Vagina (tissue), 2 donors: ENCODE data around the gene KCNN3. TPM values are rescaled to one million over a fixed set of nuclear protein-coding genes. Genes with fewer than 3 reads are reported as not detected.

Source experiments
- DNase-seq, 2 donors: peaks; one replicate each; pipeline ENCODE4 v3.0.0-alpha.2; 2017; ENCODE audit errors: extremely low spot score in 2 of 2
- H3K27ac ChIP-seq: fragments of 200-600 bp; sonication (generic); one replicate; pipeline ENCODE4 v1.5.1; 2019
- H3K27me3 ChIP-seq: fragments of 200-600 bp; sonication (generic); one replicate; pipeline ENCODE4 v1.5.1; 2019
- H3K36me3 ChIP-seq, 2 donors: fragments of 200-600 bp; sonication (generic); one replicate each; pipeline ENCODE4 v1.5.1; 2017 to 2019
- H3K4me1 ChIP-seq: fragments of 200-600 bp; sonication (generic); one replicate; pipeline ENCODE4 v1.5.1; 2019
- H3K4me3 ChIP-seq, 2 donors: fragments of 200-600 bp; sonication (generic); 1 replicate in 1 of 2; 2 replicates in 1 of 2; pipeline ENCODE4 v1.5.1; 2016 to 2019
- H3K9me3 ChIP-seq: fragments of 200-600 bp; sonication (generic); one replicate; pipeline ENCODE4 v1.5.1; 2019
- CTCF ChIP-seq, 3 experiments: fragments of 450-650 bp in 2 of 3; fragments of 200-600 bp in 1 of 3; sonication (generic) in 1 of 3; IDR thresholded peaks; one replicate each; pipeline ENCODE4 v1.5.1; 2017 to 2019; ENCODE audit warnings: antibody characterized with exemption in 3 of 3, mild to moderate bottlenecking in 2 of 3, moderate library complexity in 2 of 3
- POLR2A ChIP-seq, 2 donors: fragments of 450-650 bp; IDR thresholded peaks; one replicate each; pipeline ENCODE4 v1.6.1; 2017; ENCODE audit warnings: antibody characterized with exemption in 2 of 2, mild to moderate bottlenecking in 2 of 2, moderate library complexity in 2 of 2
- POLR2AphosphoS5 ChIP-seq, 2 donors: sonication (generic); formaldehyde crosslinking; IDR thresholded peaks; one replicate each; pipeline ENCODE4 v1.9.0; 2017; ENCODE audit warnings: antibody characterized with exemption in 2 of 2, mild to moderate bottlenecking in 2 of 2, low read depth in 1 of 2; ENCODE audit not compliant: insufficient read depth in 1 of 2
- intact Hi-C: fragments of 100-400 bp; cut with DNase I; formaldehyde crosslinking; loops from one replicate; pipeline ENCODE4 v1.15.1; 2023
- total RNA-seq: library from RNA; depleted of rRNA; stranded (reverse); fragments of >200 nt; gene quantifications from one replicate; pipeline ENCODE4 v1.2.3, GENCODE V29; 2016

KCNN3 gene
- total RNA-seq, 1 donor from 2014 or later: 7.4 TPM

GRCh38 chr1:154719586-154720327 lies 150.3 kb downstream of the KCNN3 start:
- Histone ChIP-seq H3K4me3 (no peak overlapping the region), H3K9me3 (no peaks in the 10 kb centered on the region), H3K27me3 (no peaks in the 10 kb centered on the region), H3K4me1 (no peaks in the 10 kb centered on the region), H3K36me3 (no peaks in the 10 kb centered on the region), H3K27ac (no peak overlapping the region)
- intact Hi-C loops: no loop called here
- TF ChIP-seq POLR2A (IDR thresholded peaks at IDR 0.05) (no peak), POLR2AphosphoS5 (IDR thresholded peaks at IDR 0.05; ENCODE audit: insufficient read depth in 1 of 2, low read depth in 1 of 2) (no peak), CTCF (IDR thresholded peaks at IDR 0.05) (no peak)
- DNase-seq: no peak

- TF ChIP-seq CTCF (IDR thresholded peaks at IDR 0.05) (no peak), POLR2A (IDR thresholded peaks at IDR 0.05) (no peak), POLR2AphosphoS5 (IDR thresholded peaks at IDR 0.05; ENCODE audit: insufficient read depth in 1 of 2, low read depth in 1 of 2) (no peak)
- Histone ChIP-seq H3K4me3 (no peak overlapping the region), H3K36me3 (no peaks in the 10 kb centered on the region), H3K27me3 (no peaks in the 10 kb centered on the region), H3K9me3 (no peaks in the 10 kb centered on the region), H3K27ac (no peak overlapping the region), H3K4me1 (no peaks in the 10 kb centered on the region)
- intact Hi-C loops: no loop called here
- DNase-seq: no peak
Observed at GRCh38 chr1:154718566-154718965, 151.5 kb downstream of the KCNN3 start.

- DNase-seq: no peak
- intact Hi-C loops: no loop called here
- Histone ChIP-seq H3K36me3 (no peaks in the 10 kb centered on the region), H3K4me1 (no peaks in the 10 kb centered on the region), H3K9me3 (no peaks in the 10 kb centered on the region), H3K4me3 (no peak overlapping the region), H3K27me3 (no peaks in the 10 kb centered on the region), H3K27ac (peak overlapping the region; percentile 12)
- TF ChIP-seq POLR2AphosphoS5 (IDR thresholded peaks at IDR 0.05; ENCODE audit: insufficient read depth in 1 of 2, low read depth in 1 of 2): no peak
- no peak for TF ChIP-seq POLR2A (IDR thresholded peaks at IDR 0.05)
- TF ChIP-seq CTCF (IDR thresholded peaks at IDR 0.05): no peak
Observed at GRCh38 chr1:154717528-154717924, 152.6 kb downstream of the KCNN3 start.

DNA sequence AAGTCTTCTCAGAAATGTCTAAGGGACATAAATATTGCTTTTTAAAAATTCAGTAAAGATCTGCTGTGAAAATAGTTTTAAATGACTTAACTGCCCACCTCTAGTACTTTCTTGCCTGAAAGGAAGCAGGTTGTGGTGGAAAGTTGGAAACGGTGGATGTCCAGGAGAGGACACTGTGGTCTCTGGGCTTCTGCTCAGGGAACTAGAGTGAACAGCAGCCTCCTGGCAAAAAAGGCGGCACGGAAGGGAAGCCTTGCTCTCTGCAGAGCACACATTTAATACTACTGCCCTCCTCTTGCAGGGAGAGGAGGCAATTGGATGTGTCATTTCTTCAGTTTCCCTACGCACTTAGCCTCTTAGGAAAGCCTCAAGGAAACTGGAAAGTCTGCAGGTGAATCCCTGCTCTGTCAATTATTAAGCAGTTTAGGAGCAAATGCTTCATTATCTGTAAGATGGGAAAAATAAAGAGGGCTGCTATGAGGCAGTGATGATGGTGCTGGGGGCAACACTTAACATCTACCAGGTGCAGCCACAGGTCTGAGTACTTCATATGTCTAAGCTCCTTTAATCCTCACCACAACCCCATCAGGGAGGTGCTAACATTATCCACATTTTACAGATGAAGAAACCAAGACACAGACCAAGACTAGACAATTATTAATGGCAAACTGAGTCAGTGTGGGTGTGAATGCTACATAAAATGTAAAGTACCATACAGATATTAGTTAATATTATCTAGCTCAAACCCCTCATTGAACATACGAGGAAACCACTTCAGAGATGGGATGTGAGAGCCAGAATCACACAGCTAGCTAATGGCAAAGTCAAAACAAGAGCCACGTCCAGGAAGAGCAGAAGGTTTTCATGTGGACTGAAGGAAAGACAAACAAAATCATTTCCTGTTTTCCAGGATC lies 153.2 kb downstream of the KCNN3 start:
- no peak for TF ChIP-seq POLR2AphosphoS5 (IDR thresholded peaks at IDR 0.05; ENCODE audit: insufficient read depth in 1 of 2, low read depth in 1 of 2)
- no peak for TF ChIP-seq CTCF (IDR thresholded peaks at IDR 0.05)
- intact Hi-C loops: no loop called here
- DNase-seq: no peak
- no peak overlapping the region for H3K4me3 ChIP-seq
- no peaks in the 10 kb centered on the region for H3K9me3 ChIP-seq
- H3K36me3 ChIP-seq: no peaks in the 10 kb centered on the region
- H3K27me3 ChIP-seq: no peaks in the 10 kb centered on the region
- peak overlapping the region; percentile 12 for H3K27ac ChIP-seq
- H3K4me1 ChIP-seq: no peaks in the 10 kb centered on the region
